Iris pigment epithelial cell (primary cell): ENCODE data around the gene NUPR1.
"Not testable (repeated sequence)": the region's sequence is repeated elsewhere in the genome, so short reads cannot be mapped to it uniquely, and the experiment has no call there.

Experiments used
- DNase-seq: peaks from one replicate; pipeline ENCODE4 v3.0.0-alpha.2; 2011; ENCODE audit warnings: low read depth

The NUPR1 gene

DNA sequence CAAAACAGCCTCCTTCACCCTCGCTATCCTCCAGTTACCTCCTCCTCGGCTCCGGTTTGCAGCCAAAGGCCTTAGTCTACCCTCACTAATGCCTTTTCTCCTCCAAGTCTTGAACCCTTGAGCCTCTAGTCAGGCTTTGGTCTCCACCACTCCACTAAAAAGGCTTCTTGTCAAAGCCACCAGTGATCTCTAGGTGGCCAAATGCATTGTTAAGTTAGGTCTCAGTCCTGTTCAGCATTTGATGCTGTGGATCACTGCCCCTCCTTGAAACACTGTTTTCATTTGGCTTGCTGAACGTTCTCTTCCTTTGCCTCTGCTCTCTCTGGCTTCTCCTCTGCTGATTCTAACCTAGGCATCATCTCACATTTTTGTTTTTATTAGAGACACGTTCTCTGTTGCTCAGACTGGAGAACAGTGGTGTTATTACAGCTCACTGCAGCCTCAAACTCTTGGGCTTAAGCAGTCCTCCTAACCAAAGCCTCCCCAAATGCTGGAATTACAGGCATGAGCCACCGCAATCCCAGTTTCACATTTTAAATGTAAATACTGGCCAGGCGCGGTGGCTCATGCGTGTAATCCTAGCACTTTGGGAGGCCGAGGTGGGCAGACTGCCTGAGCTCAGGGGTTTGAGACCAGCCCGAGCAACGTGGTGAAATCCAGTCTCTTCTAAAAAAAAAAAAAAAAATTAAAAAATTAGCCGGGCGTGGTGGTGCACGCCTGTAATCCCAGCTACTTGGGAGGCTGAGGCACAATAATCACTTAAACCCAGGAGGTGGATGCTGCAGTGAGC, 16.1 kb upstream of the NUPR1 start:
- no peak for DNase-seq

GRCh38 chr16:28553776-28554633, 15.2 kb upstream of the NUPR1 start, which contains the start of gene SGF29:
SGF29 (plus strand) TSS chr16:28553920; CDS start chr16:28581070, 27,150 bp downstream.
- peak; percentile 89 for DNase-seq

- DNase-seq, result peak; percentile 51
Observed at GRCh38 chr16:28549301-28549899, 10.6 kb upstream of the NUPR1 start.

- DNase-seq, result no peak
Observed at GRCh38 chr16:28548306-28548802, 9.6 kb upstream of the NUPR1 start.

DNA sequence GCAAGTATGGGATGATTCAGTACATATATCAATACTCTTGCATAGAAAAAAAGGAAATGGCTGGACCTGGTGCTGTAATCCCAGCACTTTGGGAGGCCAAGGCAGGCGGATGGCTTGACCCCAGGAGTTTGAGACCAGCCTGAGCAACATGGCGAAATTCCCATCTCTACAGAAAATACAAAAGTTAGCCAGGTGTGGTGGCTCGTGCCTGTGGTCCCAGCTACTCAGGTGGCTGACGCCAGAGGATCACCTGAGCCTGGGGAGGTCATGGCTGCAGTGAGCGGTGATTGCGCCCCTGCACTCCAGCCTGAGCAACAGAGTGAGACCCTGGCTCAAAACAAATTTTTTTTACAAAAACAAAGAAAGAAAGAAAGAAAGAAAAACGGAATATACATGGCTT, 7.9 kb upstream of the NUPR1 start:
- no peak for DNase-seq

- not testable (repeated sequence) for DNase-seq
Observed at GRCh38 chr16:28545964-28546363, 7.2 kb upstream of the NUPR1 start.

DNA sequence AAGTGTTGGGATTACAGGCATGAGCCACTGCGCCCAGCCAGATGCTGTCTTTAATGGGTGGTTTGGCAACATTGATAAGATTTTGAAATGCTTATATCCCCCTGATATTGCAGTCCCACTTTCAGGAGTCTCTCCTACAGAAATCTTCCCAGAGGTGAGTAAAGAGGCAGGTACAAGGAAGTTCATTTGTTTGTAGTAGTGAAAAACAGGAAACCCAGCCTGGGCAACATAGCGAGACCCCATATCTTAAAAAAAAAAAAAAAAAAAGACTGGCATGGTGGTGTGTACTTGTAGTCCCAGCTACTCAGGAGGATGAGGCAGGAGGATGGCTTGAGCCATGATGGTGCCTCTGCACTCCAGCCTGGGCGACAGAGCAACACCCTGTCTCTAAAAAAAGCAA, 6.2 kb upstream of the NUPR1 start:
- no peak for DNase-seq

DNA sequence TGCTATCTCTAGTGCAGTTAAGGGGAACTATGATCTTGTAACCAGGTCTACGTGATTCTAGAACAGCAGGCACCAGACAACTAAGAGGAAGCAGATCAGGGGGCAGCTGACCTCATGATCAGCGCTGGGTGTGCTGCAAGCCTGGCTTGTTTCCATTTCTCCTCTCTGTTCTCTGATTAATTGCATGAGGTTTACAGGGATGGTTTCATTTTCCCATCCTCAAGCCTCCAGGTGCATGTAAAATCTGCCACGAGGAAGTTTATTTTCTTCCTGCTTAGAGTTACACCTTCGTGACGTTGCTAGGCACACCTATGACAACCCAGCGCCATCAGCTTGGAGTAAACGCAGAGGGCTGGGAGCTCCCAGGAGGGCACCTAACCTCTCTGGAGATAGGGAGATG, 4.3 kb upstream of the NUPR1 start:
- DNase-seq, result no peak

GRCh38 chr16:28542646-28543045, 3.9 kb upstream of the NUPR1 start:
- no peak for DNase-seq

- no peak for DNase-seq
Observed at GRCh38 chr16:28540346-28540745, 1.6 kb upstream of the NUPR1 start.

GRCh38 chr16:28537964-28538732, 626 bp downstream of the NUPR1 start:
- DNase-seq, result no peak

GRCh38 chr16:28537076-28537475, 1.7 kb downstream of the NUPR1 start:
- DNase-seq, result no peak

GRCh38 chr16:28534542-28535373, 4.0 kb downstream of the NUPR1 start:
- peak; percentile 31 for DNase-seq

DNA sequence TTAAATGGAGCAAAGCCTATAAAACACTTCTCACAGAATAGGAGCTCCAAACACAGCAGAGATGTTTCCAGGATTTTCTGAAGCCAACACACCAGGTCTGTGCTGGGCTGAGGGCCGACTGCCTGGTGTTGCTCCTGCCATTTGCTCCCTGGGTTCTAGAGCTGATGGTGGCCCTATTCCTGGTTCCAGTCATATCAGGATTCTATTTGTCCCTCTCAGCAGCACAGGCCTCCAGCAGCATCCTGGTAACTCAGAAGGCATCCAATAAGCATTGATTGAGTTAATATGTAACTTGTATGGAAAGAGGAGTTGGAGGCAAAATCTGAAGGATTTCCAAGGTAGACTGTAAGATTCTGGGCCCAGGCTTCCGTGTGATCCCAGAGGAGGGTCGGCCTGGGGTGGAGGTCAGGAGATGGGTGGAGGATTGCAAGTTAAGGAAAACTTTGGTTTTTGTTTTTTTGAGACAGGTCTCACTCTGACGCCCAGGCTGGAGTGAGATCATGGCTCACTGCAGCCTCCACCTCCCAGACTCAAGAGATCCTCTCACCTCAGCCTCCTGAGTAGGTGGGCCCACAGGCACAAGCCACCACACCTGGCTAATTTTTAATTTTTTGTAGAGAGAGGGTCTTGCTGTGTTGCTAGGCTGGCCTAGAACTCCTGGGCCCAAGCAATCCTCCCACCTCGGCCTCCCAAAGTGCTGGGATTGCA, 5.7 kb downstream of the NUPR1 start:
- DNase-seq, result no peak

DNA sequence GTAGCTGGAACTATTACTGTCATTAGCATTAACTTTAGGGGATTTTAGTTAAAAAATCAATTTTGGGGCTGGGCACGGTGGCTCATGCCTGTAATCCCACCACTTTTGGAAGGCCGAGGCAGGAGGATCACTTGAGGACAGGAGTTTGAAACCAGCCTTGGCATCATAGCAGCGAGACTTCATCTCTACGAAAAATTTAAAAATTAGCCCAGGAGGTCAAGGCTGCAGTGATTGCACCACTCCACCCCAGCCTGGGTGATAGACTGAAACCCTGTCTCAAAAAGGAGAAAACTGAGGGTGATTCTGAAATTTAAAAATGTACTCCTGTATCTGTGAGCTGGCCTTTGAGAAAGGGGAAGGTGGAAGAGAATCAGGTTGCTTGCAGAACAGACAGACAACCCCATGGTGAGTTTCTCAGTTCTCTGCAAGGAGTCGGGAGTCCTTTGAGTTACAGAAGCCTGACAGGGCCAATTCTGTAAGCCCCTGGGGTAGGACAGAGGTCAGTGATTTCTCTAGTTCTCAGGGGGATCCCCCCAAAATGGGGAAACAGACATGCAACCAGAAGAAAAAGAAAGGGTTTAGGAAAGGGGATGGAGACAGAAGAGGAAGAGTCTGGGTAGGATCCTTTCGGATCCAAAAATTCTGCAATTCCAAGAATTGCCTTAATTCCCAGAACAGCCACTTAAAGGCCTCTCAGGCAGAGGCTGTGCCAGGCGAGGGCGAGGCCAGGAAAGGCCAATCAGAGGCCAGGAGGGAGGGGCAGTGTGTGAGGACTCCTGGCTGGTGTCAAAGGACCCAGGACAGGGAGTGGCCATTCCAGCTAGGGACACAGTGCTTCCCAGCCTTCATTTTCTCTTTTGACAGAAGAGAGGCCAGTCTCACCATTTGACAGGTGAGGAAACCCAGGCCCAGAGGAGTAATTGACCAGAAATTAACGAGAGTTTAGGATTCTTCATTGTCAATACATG, 6.7 kb downstream of the NUPR1 start:
- no peak for DNase-seq

DNA sequence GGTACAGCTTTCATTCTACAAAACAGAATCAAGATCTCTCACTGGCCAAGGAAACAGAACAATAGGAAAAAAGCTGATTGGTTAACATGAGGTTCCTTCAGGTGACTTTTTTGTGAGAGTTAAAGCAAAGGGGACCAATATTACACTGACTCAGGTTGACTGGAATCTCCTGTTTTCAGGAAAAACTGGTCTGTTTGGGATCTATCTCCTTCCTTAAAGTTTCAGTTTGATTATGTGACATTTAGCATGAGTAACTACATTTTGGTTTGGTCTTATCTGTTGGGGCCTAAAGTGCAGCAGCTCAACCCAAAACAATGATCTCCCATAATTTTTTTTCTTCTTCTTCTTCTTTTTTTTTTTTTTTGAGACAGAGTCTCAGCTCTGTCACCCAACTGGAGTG, 9.7 kb downstream of the NUPR1 start:
- no peak for DNase-seq

GRCh38 chr16:28528463-28528867, 10.3 kb downstream of the NUPR1 start:
- no peak for DNase-seq

DNA sequence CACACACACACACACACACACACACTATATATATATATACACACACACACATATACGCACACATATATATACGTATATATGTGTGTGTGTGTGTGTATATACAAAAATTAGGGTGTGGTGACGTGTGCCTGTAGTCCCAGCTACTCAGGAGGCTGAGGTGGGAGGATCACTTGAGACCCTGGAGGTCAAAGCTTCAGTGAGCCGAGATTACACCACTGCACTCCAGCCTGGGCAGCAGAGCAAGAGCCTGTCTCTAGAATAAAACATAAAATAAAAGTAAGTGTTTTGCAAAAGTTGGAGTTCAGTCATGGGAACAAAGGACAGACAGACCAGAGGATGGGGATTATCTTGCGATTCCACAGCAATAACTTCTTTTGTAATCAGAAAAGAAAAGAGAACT, 10.8 kb downstream of the NUPR1 start:
- no peak for DNase-seq
